Skin epidermis (tissue), 12 donors: ENCODE data around the gene PRKRIP1.
"Not testable (repeated sequence)": the region's sequence is repeated elsewhere in the genome, so short reads cannot be mapped to it uniquely, and the experiment has no call there.

Experiments
- H3K27ac ChIP-seq, 21 experiments: fragments of 200-600 bp; sonication (generic) in 11 of 21; one replicate each; pipeline ENCODE4 v1.5.0; 2020; ENCODE audit warnings: mild to moderate bottlenecking in 3 of 21, inconsistent platforms in 2 of 21, moderate library complexity in 2 of 21
- H3K4me3 ChIP-seq, 7 experiments: fragments of 200-600 bp; sonication (generic) in 2 of 7; one replicate each; pipeline ENCODE4 v1.5.0; 2020; ENCODE audit warnings: inconsistent platforms in 2 of 7, mild to moderate bottlenecking in 2 of 7, moderate library complexity in 1 of 7

The PRKRIP1 gene

DNA sequence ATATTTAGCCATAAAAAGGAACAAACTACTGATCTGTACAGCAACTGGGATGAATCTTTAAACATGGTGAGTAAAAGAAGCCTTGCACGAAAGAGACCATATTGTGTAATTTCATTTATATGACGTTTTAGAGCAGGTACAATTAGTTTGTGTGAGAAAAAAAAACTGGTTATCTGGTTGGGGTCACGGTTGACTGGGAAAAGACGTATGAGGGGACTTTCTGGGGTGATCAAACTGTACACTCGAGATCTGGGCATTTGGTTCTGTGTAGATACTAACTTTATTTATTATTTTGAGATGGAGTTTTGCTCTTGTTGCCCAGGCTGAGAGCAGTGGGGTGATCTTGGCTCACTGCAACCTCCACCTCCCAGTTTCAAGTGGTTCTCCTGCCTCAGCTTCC lies 4.2 kb downstream of the PRKRIP1 start:
- H3K4me3 ChIP-seq, result no peak overlapping the region
- H3K27ac ChIP-seq, result no peak overlapping the region

DNA sequence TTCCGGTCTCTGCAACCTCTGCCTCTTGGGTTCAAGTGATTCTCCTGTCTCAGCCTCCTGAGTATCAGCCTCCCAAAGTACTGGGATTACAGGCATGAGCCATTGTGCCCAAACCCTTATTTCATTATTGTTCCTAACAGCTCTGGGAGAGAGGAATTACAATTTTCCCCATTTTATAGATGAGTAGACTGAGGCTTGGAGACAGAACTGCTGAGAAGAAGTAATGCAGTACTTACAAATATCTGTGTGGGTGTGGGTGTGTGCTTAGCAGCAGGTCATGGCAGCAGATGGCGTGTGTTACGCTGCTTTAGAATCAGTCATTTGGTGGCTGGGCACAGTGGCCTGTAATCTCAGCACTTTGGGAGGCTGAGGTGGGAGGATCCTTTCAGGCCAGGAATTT lies 7.4 kb downstream of the PRKRIP1 start:
- H3K4me3 ChIP-seq, result no peak overlapping the region
- H3K27ac ChIP-seq, result no peak overlapping the region

DNA sequence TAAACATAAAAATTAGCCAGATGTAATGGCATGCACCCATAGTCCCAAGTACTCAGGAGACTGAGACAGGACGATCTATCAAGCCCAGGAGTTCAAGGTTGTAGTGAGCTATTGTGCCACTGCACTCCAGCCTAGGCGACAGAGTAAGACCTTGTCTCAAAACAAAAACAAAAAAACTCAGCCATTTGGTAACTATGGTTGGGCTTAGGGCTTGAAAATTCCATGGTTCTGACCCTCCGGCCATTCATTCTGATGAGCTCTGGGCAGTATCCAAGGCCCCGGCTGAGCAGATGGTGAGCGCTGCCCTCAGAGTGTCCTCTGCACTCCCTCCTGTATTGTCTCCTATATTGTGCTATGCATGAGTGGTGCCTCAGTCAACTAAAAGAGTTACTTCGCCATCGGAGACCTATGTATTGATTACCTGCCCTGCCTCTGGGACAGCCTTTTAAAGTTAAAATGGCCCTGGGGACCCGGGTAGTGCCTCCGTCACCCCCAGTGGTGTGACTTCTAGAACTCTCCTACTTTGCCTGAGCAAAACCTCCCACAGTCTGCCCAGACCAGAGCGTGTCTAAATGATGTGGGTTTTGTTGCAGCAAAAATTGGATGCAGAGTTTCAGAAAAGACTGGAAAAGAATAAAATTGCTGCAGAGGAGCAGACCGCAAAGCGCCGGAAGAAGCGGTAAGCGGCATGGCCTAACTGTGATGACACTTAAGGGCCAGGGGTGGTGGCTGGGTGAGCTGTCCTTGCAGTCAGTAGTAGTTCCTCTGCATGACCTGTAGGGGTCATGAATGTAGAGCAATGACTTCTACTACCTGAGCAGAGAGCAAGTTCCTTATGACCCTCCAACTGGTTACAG lies 8.1 kb downstream of the PRKRIP1 start:
- no peak overlapping the region for H3K4me3 ChIP-seq
- H3K27ac ChIP-seq, result peak overlapping the region in 1 of 21 experiments; percentile 21

DNA sequence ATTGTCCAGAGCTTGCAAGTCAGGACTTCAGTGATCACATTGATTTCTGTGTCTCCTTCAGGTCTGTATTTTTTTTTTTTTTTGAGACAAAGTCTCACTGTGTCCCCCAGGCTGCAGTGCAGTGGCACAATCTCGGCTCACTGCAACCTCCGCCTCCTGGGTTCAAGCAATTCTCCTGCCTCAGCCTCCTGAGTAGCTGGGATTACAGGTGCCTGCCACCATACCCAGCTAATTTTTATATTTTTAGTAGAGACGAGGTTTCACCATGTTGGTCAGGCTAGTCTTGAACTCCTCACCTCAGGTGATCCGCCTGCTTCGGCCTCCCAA lies 8.7 kb downstream of the PRKRIP1 start:
- not testable (repeated sequence) for H3K4me3 ChIP-seq, H3K27ac ChIP-seq

DNA sequence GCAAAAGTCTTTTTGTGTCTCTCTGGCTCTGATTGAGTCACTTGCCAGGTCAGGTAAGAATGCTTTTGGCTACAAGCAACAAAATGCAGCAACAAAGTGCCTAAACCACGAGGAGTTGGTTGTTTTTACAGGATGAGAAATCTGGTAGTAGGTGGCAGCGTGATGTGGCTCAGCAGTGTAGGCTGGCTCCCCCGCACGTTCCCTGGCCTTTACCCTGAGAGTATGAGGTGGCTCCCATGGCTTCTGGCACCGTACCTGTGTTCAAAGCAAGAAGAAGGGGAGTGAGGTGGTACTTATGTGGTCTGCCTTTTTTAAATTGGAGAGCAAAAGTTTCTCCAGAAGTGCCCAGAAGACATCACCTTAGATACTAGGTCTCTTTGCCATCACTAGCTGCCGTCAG lies 11.7 kb downstream of the PRKRIP1 start:
- H3K27ac ChIP-seq, result no peak overlapping the region
- no peak overlapping the region for H3K4me3 ChIP-seq

DNA sequence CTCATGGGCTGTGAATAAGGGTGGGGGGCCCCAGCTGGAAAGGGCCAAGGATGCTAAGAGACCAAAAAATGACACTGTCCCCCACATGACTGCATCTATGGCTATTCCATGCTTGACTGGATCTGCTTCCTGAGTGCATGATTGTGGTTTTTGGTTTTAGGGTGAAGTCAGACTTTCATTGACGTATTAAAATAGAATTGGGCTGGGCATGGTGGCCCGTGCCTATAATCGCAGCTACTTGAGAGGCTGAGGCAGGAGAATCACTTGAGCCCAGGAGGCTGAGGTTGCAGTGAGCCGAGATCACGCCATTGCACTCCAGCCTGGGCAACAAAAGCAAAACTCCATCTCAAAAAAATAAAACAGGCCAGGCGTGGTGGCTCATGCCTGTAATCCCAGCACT lies 12.4 kb downstream of the PRKRIP1 start:
- not testable (repeated sequence) for H3K27ac ChIP-seq, H3K4me3 ChIP-seq

DNA sequence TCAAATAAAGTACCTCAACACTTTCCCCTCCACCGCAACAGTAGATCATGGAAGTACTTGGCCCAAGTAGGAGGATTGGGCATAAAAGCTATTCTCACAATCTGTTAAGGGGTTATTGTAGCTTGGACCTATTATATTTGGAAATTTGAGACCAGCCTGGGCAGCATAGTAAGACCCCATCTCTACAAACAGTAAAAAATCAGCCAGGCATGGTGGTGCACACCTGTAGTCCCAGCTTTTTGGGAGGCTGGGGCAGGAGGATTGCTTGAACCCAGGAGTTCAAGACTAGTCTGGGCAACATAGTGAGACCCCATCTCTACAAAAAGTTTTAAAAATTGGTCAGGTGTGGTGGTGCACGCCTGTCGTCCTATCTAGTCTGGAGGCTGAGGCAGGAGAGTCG lies 13.2 kb downstream of the PRKRIP1 start:
- Histone ChIP-seq H3K4me3 (no peak overlapping the region), H3K27ac (no peak overlapping the region)

DNA sequence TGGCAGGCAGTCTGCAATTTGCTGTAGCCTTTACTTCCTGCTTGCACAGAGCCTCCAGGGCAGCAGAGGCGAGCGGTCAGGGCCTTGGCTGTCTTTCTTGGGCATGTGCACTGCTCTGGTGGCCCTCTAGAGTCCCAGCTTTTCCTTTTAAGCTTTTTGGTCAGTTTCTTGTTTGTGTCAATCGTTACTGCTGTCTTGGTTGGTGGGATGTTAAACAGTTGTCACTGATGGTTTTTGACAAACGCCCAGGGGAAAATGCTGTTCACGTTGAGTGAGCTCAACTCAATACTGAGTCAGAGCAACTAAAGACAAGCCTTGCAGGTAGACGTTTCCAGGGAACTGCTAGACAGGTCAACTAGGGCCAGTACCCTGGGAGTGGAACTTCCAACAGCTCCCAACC lies 14.0 kb downstream of the PRKRIP1 start:
- Histone ChIP-seq H3K4me3 (no peak overlapping the region), H3K27ac (no peak overlapping the region)

DNA sequence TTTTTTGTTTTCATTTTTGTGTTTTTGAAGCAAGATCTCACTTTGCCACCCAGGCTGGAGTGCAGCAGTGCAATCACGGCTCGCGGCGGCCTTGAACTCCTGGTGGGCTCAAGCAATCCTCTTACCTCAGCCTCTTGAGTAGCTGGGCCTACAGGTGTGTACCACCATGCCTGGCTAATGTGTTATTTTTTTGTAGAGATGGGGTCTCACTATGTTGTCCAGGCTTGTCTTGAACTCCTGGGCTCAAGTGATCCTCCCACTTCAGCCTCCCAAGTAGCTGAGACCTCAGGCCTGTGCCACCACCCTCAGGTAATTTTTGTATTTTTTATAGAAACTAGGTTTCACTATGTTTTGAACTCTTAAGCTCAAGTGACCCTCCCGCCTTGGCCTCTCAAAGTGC lies 14.8 kb downstream of the PRKRIP1 start:
- no peak overlapping the region for H3K4me3 ChIP-seq
- no peak overlapping the region for H3K27ac ChIP-seq

DNA sequence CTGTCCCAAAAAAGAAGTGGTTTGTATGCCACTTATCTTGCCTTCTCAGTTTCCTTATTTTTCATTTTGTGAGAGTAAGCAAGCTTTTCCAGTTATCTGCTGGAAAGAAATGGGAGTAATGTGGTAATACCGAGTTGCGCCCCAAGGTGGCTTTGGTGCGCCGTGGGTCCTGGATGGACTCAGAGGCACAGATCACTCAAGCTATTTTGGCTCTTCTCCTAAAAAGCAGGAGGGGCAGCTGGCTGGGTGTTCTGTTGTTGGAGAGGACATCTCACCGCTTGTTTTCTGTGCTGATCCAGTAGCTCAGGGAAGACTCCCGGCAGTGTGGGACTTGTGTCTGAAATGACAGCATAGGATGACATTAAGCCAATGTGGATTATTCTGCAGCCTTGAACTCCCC lies 16.4 kb downstream of the PRKRIP1 start:
- Histone ChIP-seq H3K4me3 (no peak overlapping the region), H3K27ac (no peak overlapping the region)

DNA sequence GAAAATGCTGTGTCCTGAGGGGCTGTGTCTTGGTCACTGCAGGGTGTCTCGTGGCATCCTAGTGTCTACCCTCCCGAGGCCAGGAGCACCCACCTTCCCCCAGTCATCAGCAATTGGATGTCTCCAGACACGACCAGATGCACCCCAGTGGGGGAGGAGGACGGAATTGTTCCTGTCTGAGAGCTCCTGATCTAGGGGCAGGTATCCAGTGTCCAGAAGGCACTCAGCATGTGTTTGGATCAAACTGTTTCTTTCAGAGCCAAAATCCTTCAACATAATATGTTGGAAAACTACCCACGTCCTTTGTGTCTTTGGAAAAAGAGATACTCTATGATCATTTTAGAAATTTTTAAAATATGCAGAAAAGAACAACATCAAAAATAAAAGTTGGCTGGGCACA lies 16.9 kb downstream of the PRKRIP1 start:
- Histone ChIP-seq H3K4me3 (no peak overlapping the region), H3K27ac (no peak overlapping the region)

DNA sequence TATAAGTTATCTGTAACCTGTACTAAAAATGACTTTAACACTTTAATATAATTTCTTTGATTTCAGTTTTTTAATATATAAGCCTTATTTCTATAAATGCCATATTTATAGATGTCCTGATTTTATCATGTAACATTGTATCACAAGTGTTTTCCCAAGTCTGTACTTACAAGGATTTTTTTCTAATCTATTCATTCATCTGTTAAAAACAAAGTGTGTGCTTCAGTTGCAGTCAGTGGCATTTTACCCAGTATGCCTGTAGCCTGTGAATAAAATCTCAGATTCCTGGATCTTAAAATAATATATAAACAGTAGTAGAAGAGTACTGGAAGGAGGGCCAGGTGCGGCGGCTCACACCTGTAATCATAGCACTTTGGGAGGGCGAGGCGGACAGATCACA lies 17.4 kb downstream of the PRKRIP1 start:
- H3K4me3 ChIP-seq, result no peak overlapping the region
- H3K27ac ChIP-seq, result no peak overlapping the region

DNA sequence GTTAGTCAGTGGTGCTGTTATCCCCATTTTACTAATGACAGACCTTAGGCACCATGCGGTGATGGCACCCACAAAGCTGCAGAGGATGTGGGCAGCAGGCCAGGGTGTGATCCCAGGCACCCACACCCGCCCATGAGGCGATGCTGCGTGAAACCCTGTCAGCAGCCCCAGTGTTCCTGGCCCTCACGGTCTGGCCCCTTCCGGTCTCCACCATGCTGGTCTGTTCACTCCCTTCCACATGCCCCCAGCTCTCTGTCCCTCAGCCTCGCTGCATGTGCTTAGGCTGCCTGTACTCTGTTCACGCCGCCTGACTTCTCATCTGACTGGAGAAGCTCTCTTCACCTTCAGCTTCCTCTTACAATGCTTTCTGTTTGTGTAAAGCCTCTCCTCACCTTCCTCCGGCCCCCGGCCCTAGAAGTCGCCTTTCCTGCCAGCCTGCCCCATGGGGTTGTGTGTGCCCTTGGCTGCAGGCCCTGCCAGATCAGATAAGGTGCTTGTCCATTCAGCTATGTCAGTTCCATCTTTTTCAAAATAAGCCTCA lies 19.6 kb downstream of the PRKRIP1 start:
- peak overlapping the region in 13 of 21 experiments; percentile 46 to 88 (median 62) for H3K27ac ChIP-seq
- no peak overlapping the region for H3K4me3 ChIP-seq

DNA sequence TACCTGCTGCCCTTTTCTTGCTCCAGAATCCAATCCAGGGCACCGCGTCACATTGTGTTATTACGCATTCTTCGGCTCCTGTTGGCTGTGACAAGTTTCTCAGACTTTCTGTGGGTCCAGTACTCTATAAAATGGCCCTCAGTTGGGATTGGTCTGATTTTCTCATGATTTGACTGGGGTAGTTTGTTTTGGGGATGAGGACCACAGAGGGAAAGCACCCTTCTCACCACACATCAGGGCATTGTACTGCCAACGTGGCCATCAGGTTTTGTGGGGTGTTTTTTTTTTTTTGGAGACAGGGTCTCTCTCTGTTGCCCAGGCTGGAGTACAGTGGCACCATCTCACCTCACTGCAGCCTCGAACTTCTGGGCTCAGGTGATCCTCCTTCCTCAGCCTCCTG lies 20.2 kb downstream of the PRKRIP1 start:
- H3K27ac ChIP-seq, result peak overlapping the region in 10 of 21 experiments; percentile 49 to 88 (median 66)
- H3K4me3 ChIP-seq, result no peak overlapping the region

DNA sequence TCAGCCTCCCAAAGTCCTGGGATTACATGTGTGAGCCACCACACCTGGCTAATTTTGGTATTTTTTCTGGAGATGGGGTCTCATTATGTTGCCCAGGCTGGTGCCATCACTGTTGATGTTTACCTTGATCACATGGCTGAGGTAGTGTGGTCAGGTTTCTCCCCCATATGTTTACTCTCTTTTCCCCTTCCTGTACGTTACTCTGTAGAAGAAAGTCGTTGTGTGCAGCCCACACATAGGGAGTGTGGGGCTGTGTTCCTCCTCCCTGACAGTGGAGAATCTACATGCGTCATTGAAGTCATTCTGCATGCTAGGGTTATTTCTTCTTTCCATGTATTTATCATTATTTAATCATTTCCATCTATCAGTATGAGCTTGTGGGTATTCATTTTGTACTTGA lies 20.9 kb downstream of the PRKRIP1 start:
- Histone ChIP-seq H3K4me3 (no peak overlapping the region), H3K27ac (peak overlapping the region in 3 of 21 experiments; percentile 2 to 30 (median 13))

DNA sequence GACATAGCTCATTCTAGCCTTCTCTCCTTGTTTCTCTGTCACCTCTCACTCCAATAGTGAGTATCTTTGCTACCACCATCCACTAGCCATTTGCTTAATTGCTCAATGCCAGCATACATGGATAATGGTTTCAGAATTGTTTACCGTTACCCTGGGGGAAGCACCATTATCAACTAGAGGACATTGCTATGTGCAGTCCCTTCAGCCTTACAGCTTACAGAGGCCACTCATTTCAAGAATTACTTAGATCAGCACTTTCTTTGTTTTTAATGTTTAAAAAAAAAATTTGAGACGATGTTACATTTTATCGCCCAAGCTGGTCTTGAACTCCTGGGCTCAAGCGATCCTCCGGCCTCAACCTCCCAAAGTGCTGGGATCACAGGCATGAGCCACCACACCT lies 22.4 kb downstream of the PRKRIP1 start:
- H3K4me3 ChIP-seq, result no peak overlapping the region
- H3K27ac ChIP-seq, result peak overlapping the region in 1 of 21 experiments; percentile 63

DNA sequence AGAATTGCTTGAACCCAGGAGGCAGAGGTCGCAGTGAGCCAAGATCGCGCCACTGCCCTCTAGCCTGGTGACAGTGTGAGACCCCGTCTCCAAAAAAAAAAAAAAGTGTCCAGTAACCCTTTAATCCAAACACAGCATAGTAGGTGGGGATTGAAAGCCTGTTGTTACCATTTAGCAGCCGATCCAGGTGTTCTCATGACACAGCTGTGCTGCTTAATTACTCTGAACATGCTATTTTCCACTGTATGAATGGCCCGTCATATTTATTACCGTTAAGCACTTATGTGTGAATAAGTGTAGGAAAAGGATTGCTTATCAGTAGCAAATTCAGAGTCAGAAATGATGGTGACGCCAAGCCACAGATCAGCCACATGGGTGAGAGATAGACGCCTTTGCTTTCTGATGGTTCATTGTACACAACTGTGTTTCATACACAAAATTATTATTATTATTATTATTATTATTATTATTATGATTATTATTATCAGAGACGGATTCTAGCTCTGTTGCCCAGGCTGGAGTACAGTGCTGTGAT lies 25.6 kb downstream of the PRKRIP1 start:
- Histone ChIP-seq H3K27ac (peak overlapping the region in 1 of 21 experiments; percentile 67), H3K4me3 (no peak overlapping the region)

DNA sequence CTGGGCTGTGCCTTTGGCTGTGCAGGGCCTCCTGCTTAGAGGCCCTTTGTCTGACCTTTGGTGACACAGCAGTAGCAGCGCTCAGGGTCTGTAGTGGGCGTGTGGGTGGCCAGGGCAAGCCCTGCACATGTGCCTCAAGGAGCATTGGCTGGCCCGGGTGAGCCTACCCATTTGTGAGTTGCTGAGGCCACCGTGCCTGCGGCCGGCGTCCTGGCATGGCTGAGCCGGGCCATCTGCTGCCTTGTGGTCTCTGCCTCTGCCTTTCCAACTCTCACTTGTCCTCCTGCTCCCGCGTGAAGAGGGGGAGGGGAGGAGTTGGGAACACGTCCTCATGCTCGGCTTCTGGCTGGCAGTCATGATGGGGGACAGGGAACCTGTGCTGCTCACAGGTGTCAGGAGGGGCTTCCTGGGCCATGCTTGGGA lies 28.0 kb downstream of the PRKRIP1 start:
- Histone ChIP-seq H3K4me3 (no peak overlapping the region), H3K27ac (peak overlapping the region in 3 of 21 experiments; percentile 83 to 99 (median 94))

DNA sequence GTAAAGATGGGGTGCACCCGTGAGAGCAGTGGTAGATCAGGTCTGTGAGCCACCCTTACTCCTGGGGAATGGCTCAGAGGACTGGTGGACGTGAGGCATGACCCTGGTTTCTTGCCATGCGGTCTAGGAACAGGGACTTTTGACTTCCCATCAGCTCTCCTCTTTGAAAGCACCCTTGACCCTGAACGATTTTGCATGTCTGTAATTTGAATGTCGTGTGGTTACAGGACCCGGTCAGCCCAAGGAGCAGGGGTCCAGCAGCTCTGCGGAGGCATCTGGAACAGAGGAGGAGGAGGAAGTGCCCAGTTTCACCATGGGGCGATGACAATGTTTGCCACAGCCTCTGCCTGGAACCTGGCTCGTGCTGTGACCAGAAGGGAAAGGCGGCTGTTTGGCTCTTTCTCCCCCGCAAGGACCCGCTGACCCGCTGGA lies 28.6 kb downstream of the PRKRIP1 start:
- Histone ChIP-seq H3K27ac (peak overlapping the region in 8 of 21 experiments; percentile 76 to 99 (median 86)), H3K4me3 (no peak overlapping the region)

DNA sequence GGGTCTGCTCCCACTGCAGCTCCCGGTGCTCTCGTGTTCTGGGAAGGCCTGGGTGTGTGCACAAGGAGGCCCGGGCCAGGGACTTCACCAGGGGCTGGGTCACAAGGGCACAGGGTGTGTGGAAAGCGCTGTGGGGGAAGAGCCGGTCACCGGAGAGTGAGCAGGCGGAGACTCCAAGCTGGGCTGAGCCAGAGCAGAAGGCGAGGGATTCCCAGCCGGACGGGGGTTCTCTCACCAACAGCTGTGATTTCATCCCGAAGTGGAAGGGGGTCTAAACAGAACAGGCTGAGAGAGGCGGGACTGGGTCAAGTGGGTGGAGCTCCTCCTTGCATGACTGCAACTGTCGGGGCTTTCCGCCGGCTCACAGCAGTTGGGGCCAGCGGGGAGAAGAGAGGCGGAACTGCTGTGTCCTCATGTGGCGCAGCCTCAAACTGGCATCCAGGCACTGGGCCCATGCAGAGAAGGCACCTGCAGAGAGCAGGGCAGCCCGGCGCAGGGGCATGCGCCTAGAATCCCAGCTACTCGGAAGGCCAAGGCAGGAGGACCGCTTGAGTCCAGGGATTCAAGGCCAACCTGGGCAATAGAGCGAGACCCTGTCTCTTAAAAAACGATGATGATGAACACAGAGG lies 29.6 kb downstream of the PRKRIP1 start:
- Histone ChIP-seq H3K27ac (peak overlapping the region in 20 of 21 experiments; percentile 41 to 99 (median 82)), H3K4me3 (no peak overlapping the region)
